SU-DHL-6 (cell line): ENCODE data around the gene RNU6-1.

Source experiments
- CTCF ChIP-seq: fragments of 200-600 bp; sonication (generic); IDR thresholded peaks from one replicate; pipeline ENCODE4 v1.5.1; 2017; ENCODE audit warnings: antibody characterized with exemption, mild to moderate bottlenecking, low read length, moderate library complexity; ENCODE audit not compliant: insufficient read depth, poor library complexity, severe bottlenecking
- EZH2phosphoT487 ChIP-seq: fragments of 200-600 bp; sonication (generic), shearing (Covaris generic); conservative IDR thresholded peaks from 2 replicates; pipeline ENCODE4 v1.6.1; 2018; ENCODE audit warnings: mild to moderate bottlenecking, antibody characterized with exemption, low read length, moderate library complexity, mixed read lengths

- TF ChIP-seq CTCF (no peak), EZH2phosphoT487 (no peak)
Observed at GRCh38 chr15:67801926-67802914, 37.6 kb downstream of the RNU6-1 start.
